Esophagus squamous epithelium (tissue), 5 donors: ENCODE results near the gene AP2S1. TPM values are rescaled to one million over a fixed set of nuclear protein-coding genes. Genes with fewer than 3 reads are reported as not detected.

Experiments used
- DNase-seq: peaks from one replicate; lab custom pipeline; 2025; lab: John Stamatoyannopoulos, UW
- H3K27ac ChIP-seq, 4 donors: fragments of 200-600 bp; sonication (generic); one replicate each; pipeline ENCODE4 v1.5.1; 2016 to 2019; ENCODE audit warnings: mild to moderate bottlenecking in 1 of 4
- H3K27me3 ChIP-seq, 4 donors: fragments of 200-600 bp; sonication (generic); 1 replicate in 3 of 4; 2 replicates in 1 of 4; pipeline versions ENCODE4 v1.5.1 to v1.6.0; 2017 to 2021; ENCODE audit warnings: antibody characterized with exemption in 1 of 4
- H3K36me3 ChIP-seq, 3 donors: fragments of 200-600 bp; sonication (generic); one replicate each; pipeline ENCODE4 v1.5.1; 2016 to 2019
- H3K4me1 ChIP-seq, 3 donors: fragments of 200-600 bp; sonication (generic); one replicate each; pipeline ENCODE4 v1.5.1; 2017 to 2019
- H3K4me3 ChIP-seq, 4 donors: fragments of 200-600 bp; sonication (generic); 1 replicate in 3 of 4; 2 replicates in 1 of 4; pipeline ENCODE4 v1.5.1; 2016 to 2019; ENCODE audit warnings: mild to moderate bottlenecking in 2 of 4, moderate library complexity in 1 of 4
- H3K9me3 ChIP-seq, 3 donors: fragments of 200-600 bp; sonication (generic); one replicate each; pipeline ENCODE4 v1.5.1; 2016 to 2019
- POLR2A ChIP-seq, 4 donors: fragments of 450-650 bp; IDR thresholded peaks; one replicate each; pipeline ENCODE4 v1.6.1; 2017; ENCODE audit warnings: antibody characterized with exemption in 4 of 4, mild to moderate bottlenecking in 4 of 4, moderate library complexity in 3 of 4
- WGBS, 2 donors: methylation state at CpG; one replicate each; pipeline ENCODE4 v1.1.5; 2018; 5-methylcytosine and 5-hydroxymethylcytosine counted together
- intact Hi-C: fragments of 100-400 bp; cut with DNase I; formaldehyde crosslinking; loops from one replicate; pipeline ENCODE4 v1.15.0; 2022
- total RNA-seq, 4 donors: library from RNA; depleted of rRNA; stranded (reverse); fragments of >200 nt; gene quantifications; one replicate each; pipeline ENCODE4 v1.1.0, GENCODE V29; 2016
- TF ChIP-seq, protein P1 (sequence below), 6 experiments: fragments of 450-650 bp in 4 of 6; fragments of 200-600 bp in 2 of 6; sonication (generic) in 2 of 6; IDR thresholded peaks; one replicate each; pipeline ENCODE4 v1.5.1; 2016 to 2019; ENCODE audit warnings: antibody characterized with exemption in 6 of 6, mild to moderate bottlenecking in 4 of 6, moderate library complexity in 4 of 6
- donor health status: DM: yes; HTN: yes; CAD: no.

The AP2S1 gene
- total RNA-seq, 4 donors from 2014 or later: 83.0 to 230 (median 133) TPM

DNA sequence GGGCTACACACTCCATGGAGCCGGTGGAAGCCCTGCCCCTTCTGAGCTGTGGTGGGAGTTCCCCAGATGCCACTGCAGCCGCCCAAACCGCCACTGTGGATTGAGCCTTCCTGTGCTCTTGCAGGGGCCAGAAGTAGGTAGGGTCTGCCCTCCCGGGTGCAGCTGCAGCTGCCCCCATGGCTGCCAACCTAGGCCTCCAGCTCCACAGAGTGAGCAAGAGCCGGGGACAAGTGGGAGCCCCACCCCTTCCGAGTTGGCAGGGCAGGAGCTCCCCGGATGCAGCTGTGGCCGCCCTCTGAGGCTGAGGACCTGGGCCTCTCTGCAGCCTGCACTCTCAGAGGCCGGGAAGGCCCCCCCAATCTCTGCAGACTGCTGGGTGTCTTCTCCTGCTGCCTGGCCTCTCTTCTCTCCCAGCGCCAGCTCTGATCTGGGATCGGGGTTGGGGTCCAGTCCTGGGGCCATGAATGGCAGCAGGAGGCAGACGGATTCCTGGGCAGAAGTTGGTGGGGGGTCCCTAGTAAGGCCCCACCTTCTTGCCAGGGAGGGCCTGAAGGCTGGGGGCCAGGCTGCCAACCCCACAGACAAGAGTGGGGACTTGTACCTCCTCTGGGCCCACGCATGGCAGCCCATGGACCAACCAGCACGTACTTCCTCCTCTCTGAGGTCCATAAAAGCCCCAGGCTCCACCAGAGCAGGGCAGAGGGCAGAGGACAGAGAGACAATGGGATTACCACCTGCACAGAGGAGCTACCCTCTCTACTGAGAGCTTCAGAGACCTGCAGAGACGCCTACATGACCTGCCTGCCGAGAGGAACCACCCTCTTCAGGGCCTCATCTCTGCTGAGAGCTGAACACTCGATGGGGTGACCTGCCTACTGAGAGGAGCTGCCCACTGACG is 28.9 kb downstream of the AP2S1 start:
- H3K4me3 ChIP-seq: no peak overlapping the region
- peak overlapping the region in 3 of 4 donors; percentile 18 to 48 (median 25) for H3K27ac ChIP-seq
- 65 to 84% methylated on average over 3 to 4 of the region's 18 CpGs for WGBS, 2 donors
- no peaks in the 10 kb centered on the region for H3K27me3 ChIP-seq
- H3K4me1 ChIP-seq: peaks cover 0 to 57% (median 16%) of the 10 kb centered on the region in 3 donors
- no peak for TF ChIP-seq POLR2A (IDR thresholded peaks at IDR 0.05)
- TF ChIP-seq, protein P1, sequence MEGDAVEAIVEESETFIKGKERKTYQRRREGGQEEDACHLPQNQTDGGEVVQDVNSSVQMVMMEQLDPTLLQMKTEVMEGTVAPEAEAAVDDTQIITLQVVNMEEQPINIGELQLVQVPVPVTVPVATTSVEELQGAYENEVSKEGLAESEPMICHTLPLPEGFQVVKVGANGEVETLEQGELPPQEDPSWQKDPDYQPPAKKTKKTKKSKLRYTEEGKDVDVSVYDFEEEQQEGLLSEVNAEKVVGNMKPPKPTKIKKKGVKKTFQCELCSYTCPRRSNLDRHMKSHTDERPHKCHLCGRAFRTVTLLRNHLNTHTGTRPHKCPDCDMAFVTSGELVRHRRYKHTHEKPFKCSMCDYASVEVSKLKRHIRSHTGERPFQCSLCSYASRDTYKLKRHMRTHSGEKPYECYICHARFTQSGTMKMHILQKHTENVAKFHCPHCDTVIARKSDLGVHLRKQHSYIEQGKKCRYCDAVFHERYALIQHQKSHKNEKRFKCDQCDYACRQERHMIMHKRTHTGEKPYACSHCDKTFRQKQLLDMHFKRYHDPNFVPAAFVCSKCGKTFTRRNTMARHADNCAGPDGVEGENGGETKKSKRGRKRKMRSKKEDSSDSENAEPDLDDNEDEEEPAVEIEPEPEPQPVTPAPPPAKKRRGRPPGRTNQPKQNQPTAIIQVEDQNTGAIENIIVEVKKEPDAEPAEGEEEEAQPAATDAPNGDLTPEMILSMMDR (IDR thresholded peaks at IDR 0.05): no peak
- intact Hi-C loops: no loop called here
- no peak for DNase-seq
- H3K9me3 ChIP-seq: no peaks in the 10 kb centered on the region
- no peaks in the 10 kb centered on the region for H3K36me3 ChIP-seq

DNA sequence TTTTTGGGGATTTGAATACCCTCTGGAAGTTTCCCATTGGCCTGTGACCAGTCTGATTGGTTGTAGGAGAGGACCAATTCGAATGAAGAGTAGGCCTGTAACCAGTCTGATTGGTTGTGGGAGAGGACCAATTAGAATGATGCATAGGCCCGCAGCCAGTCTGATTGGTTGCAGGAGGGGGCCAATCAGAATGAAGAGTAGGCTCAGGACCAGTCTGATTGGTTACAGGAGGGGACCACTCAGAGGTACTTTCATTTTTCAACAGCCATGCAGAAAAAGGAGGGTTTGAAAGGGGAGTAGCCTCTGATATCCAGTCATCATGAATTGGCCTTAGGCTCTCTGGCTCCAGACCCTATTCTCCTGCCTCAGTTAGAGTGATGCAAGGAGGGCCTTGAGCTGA is 31.8 kb downstream of the AP2S1 start:
- WGBS, 2 donors: 73 to 82% methylated on average over 2 of the region's 2 CpGs
- H3K27ac ChIP-seq: no peak overlapping the region
- TF ChIP-seq, protein P1 (IDR thresholded peaks at IDR 0.05): no peak
- TF ChIP-seq POLR2A (IDR thresholded peaks at IDR 0.05): no peak
- H3K4me3 ChIP-seq: no peak overlapping the region
- no peaks in the 10 kb centered on the region for H3K9me3 ChIP-seq
- H3K4me1 ChIP-seq: peaks cover 0 to 43% (median 16%) of the 10 kb centered on the region in 3 donors
- no peak for DNase-seq
- H3K36me3 ChIP-seq: no peaks in the 10 kb centered on the region
- H3K27me3 ChIP-seq: no peaks in the 10 kb centered on the region
- intact Hi-C loops: no loop called here

DNA sequence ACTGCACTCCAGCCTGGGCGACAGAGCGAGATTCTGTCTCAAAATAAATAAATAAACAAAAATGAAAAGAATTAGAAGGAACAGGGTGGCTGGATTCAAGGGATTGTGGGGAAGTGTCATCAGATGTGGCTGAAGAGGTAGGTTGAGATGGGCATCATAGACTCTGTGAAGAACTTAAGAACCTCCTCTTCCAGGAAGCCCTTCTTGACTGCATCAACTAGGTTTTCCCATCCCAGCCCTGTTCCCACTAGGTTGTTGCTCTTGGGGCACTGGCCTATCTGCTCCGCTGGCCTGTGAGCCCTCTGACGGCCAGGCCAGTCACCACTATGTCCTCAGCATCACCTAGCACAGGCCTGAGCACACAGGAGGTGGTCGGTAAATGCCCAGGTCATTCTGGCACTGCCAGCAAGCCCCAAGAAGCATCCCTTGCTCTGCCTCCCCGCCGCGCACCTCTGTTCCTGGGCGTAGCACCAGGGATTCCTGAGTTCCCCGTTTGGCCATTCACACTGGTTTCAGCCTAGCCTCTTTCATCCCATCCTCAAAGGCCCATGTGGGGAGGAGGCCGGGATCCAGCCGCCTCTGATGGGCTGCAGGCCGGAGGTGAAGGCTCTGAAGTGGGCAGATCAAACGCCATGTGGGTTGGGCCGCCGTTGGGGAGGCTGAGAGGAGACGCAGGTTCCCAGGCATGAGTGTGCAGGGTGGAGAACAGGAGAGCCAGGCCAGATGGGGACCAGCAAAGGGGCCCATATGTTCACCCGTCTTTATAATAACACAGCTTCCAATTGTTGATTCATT is 34.6 kb downstream of the AP2S1 start:
- Histone ChIP-seq H3K9me3 (no peaks in the 10 kb centered on the region), H3K27me3 (no peaks in the 10 kb centered on the region), H3K4me3 (no peak overlapping the region), H3K4me1 (peaks cover 0 to 30% (median 4%) of the 10 kb centered on the region in 3 donors), H3K27ac (no peak overlapping the region), H3K36me3 (no peaks in the 10 kb centered on the region)
- 81 to 87% methylated on average over 12 to 13 of the region's 18 CpGs for WGBS, 2 donors
- no peak for DNase-seq
- intact Hi-C loops: no loop called here
- TF ChIP-seq, protein P1 (IDR thresholded peaks at IDR 0.05): no peak
- TF ChIP-seq POLR2A (IDR thresholded peaks at IDR 0.05): no peak

DNA sequence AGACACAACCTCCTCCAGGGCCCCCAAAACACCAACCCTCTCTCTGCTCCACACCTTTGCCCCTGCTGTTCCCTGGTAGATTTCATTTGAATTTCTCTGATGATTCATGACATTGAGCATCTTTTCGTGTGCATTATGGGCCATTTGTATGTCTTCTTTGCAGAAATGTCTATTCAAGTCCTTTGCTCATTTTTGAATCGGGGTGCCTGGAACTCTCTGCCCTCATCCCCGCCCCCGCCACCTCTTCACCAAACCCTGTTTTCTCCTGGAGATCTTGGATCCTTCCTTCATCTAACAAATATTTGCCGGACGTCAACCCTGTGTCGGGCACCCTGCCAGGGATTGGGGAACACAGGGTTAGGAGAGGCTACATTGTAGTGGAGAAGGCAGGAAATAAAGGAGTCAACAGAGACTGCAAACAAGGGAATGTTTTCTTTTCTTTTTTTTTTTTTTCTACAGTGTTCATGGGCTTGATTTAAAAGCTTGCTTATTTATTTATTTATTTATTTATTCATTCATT is 36.7 kb downstream of the AP2S1 start:
- TF ChIP-seq, protein P1 (IDR thresholded peaks at IDR 0.05): no peak
- no peak for TF ChIP-seq POLR2A (IDR thresholded peaks at IDR 0.05)
- intact Hi-C loops: no loop called here
- H3K4me1 ChIP-seq: peaks cover 0 to 17% (median 0%) of the 10 kb centered on the region in 3 donors
- WGBS, 2 donors: 59 to 63% methylated on average over 6 to 7 of the region's 7 CpGs
- no peaks in the 10 kb centered on the region for H3K27me3 ChIP-seq
- peak overlapping the region in 3 of 4 donors; percentile 55 to 65 (median 60) for H3K27ac ChIP-seq
- H3K4me3 ChIP-seq: no peak overlapping the region
- DNase-seq: no peak
- H3K36me3 ChIP-seq: no peaks in the 10 kb centered on the region
- H3K9me3 ChIP-seq: no peaks in the 10 kb centered on the region
